ENCODE data around the gene MBD6.
A peak's percentile ranks its signal among the peaks of the same experiment; 100 is the strongest.
"Not testable (repeated sequence)": the region's sequence is repeated elsewhere in the genome, so short reads cannot be mapped to it uniquely, and the experiment has no call there.

Gene MBD6

DNA sequence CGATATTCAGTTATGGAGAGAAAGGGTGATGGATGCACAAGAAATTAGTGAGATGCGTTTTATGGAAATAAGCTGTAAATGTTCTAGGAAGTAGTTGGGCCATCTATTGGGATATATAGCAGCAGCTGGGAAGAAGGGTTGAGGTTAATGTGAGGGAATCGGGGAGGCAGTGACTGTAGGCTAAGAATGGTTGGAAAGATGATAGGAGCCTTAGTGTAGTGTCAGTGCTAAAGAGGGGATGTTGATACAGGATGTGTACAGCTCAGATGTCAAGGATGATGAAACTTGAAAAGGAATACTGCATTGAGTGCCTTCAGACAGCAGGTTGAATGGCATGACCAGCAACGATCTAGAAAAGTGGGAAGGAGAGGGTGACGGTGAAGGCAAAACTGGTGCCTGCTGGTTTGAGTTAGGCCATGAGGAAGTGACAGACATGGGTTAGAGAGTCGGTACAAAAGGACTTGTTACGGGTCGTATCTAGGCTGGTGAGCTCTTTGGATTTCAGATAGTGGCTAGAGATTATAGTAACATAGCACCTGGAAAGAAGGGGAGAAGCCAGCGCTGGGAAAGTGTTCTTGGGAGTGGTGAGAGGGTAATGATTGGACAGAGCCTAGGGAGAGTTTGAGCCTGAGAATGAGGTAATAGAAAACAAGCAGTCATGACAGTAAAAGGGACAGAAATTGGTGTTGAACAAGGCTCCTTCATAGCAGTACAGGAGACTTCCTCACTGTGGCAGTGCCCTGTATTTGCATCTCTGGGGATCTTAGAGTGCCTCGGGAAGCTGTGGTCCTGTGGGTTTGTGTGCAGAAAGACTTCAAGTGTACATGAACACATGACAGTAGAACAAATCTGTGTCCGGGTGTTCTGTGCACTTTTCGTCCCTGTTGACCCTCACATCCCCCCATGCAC, 25.1 kb upstream of the MBD6 start:
- peaks cover 0 to 2% of the 10 kb centered on the region in 2 donors for H3K9me3 Mint-ChIP-seq
- peaks cover 56 to 57% of the 10 kb centered on the region in 2 donors for H3K36me3 Mint-ChIP-seq
- H3K27me3 Mint-ChIP-seq, result no peaks in the 10 kb centered on the region
- ATAC-seq (replicated peaks) (no peak), DNase-seq (no peak)
- H3K27ac Mint-ChIP-seq, result no peak overlapping the region
- H3K4me3 Mint-ChIP-seq, result no peak overlapping the region
- peaks cover 9 to 10% of the 10 kb centered on the region in 2 donors for H3K4me1 Mint-ChIP-seq

DNA sequence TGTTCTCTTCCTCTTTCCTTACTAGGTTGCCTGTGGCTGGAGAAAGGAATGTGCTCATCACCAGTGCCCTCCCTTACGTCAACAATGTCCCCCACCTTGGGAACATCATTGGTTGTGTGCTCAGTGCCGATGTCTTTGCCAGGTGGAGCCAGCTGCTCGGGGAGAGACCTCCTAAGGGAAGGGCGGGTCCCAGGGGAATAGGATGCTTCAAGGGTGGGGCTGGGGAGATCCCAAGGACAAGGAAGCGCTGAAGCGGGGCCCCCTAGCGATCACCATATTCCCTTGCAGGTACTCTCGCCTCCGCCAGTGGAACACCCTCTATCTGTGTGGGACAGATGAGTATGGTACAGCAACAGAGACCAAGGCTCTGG, 24.5 kb upstream of the MBD6 start:
- Mint-ChIP-seq H3K4me3 (no peak overlapping the region), H3K4me1 (peaks cover 7 to 9% of the 10 kb centered on the region in 2 donors), H3K9me3 (peaks cover 0 to 2% of the 10 kb centered on the region in 2 donors), H3K36me3 (peaks cover 54 to 55% of the 10 kb centered on the region in 2 donors), H3K27ac (no peak overlapping the region), H3K27me3 (no peaks in the 10 kb centered on the region)
- ATAC-seq (replicated peaks) (no peak), DNase-seq (no peak)

DNA sequence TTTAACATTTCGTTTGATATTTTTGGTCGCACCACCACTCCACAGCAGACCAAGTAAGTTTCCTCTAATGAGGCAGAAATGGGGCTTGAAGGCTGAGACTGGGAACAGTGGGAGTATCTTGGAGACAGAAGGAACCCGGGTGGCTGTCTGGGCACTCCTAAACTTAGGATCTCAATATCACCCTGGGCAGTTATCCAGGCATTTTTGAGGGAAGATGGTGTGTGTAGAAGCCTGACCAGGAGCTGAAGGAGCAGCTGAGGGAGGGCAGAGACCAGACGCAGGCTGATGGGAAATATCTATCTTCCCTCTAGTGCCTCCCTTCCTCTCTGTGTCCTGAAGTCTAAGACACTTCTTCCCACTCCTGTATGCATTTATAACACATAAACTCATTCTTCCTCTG, 24.1 kb upstream of the MBD6 start:
- ATAC-seq (replicated peaks), result no peak
- DNase-seq, result no peak
- Mint-ChIP-seq H3K4me1 (peaks cover 7 to 9% of the 10 kb centered on the region in 2 donors), H3K27ac (no peak overlapping the region), H3K36me3 (peaks cover 57 to 59% of the 10 kb centered on the region in 2 donors), H3K27me3 (no peaks in the 10 kb centered on the region), H3K4me3 (no peak overlapping the region), H3K9me3 (peaks cover 0 to 2% of the 10 kb centered on the region in 2 donors)

DNA sequence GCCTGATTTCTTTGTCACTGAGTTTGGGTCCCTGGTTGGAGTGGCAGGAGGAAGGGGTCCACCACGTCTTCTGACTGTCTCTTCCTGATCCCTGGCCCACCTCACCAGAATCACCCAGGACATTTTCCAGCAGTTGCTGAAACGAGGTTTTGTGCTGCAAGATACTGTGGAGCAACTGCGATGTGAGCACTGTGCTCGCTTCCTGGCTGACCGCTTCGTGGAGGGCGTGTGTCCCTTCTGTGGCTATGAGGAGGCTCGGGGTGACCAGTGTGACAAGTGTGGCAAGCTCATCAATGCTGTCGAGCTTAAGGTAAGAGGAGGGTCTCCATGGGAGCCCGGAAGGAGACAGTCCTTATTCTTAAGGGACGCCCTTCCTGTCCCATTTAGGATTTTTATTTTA, 22.4 kb upstream of the MBD6 start:
- no peak overlapping the region for H3K27ac Mint-ChIP-seq
- peaks cover 7 to 9% of the 10 kb centered on the region in 2 donors for H3K4me1 Mint-ChIP-seq
- H3K9me3 Mint-ChIP-seq, result peaks cover 0 to 2% of the 10 kb centered on the region in 2 donors
- ATAC-seq (replicated peaks) (no peak), DNase-seq (no peak)
- no peaks in the 10 kb centered on the region for H3K27me3 Mint-ChIP-seq
- H3K4me3 Mint-ChIP-seq, result no peak overlapping the region
- H3K36me3 Mint-ChIP-seq, result peaks cover 59 to 63% of the 10 kb centered on the region in 2 donors

DNA sequence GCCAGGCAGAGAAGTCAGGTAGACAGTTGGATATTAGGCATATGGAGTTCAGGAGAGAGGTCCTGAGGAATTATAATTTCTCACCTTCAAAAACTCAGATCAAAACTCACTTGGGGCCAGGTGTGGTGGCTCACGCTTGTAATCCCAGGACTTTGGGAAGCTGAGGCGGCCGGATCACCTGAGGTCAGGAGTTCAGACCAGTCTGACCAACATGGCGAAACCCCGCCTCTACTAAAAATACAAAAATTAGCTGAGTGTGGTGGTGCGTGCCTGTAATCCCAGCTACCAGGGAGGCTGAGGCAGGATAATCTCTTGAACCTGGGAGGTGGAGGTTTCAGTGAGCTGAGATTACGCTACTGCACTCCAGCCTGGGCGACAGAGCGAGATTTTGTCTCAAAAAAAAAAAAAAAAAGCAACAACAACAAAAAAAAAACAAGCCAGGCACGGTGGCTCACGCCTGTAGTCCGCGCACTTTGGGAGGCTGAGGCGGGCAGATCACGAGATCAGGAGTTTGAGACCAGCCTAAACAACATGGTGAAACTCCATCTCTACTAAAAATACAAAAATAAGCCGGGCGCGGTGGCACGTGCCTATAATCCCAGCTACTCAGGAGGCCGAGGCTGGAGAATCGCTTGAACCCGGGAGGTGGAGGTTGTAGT, 20.2 kb upstream of the MBD6 start:
- not testable (repeated sequence) for H3K27ac Mint-ChIP-seq; DNase-seq; ATAC-seq (replicated peaks); H3K27me3 Mint-ChIP-seq; H3K4me1 Mint-ChIP-seq; H3K4me3 Mint-ChIP-seq; H3K9me3 Mint-ChIP-seq
- peaks cover 51 to 59% of the 10 kb centered on the region in 2 donors for H3K36me3 Mint-ChIP-seq

DNA sequence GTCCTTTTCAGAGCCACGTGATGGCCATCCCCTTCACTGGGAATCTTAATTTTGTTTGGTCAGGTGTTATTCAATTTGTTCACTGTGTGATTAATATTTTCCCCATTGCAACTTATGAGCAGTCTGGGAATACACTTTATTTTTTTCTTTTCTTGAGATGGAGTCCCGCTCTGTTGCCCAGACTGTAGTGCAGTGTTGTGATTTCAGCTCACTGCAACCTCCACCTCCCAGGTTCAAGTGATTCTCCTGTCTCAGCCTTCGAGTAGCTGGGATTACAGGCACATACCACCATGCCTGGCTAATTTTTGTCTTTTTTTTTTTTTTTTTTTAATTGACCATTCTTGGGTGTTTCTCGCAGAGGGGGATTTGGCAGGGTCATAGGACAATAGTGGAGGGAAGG, 16.1 kb upstream of the MBD6 start:
- H3K4me3 Mint-ChIP-seq; H3K27ac Mint-ChIP-seq; DNase-seq; ATAC-seq (replicated peaks); H3K27me3 Mint-ChIP-seq; H3K4me1 Mint-ChIP-seq; H3K9me3 Mint-ChIP-seq: not testable (repeated sequence)
- peaks cover 34 to 46% of the 10 kb centered on the region in 2 donors for H3K36me3 Mint-ChIP-seq

DNA sequence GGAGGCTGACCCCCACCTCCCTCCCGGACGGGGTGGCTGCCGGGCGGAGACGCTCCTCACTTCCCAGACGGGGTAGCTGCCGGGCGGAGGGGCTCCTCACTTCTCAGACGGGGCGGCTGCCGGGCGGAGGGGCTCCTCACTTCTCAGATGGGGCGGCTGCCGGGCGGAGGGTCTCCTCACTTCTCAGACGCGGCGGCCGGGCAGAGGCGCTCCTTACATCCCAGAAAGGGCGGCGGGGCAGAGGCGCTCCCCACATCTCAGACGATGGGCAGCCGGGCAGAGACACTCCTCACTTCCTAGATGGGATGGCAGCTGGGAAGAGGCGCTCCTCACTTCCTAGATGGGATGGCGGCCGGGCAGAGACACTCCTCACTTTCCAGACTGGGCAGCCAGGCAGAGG, 14.8 kb upstream of the MBD6 start:
- not testable (repeated sequence) for H3K27ac Mint-ChIP-seq; H3K4me3 Mint-ChIP-seq; ATAC-seq (replicated peaks); H3K9me3 Mint-ChIP-seq; H3K4me1 Mint-ChIP-seq; DNase-seq; H3K27me3 Mint-ChIP-seq
- peaks cover 37 to 49% of the 10 kb centered on the region in 2 donors for H3K36me3 Mint-ChIP-seq

DNA sequence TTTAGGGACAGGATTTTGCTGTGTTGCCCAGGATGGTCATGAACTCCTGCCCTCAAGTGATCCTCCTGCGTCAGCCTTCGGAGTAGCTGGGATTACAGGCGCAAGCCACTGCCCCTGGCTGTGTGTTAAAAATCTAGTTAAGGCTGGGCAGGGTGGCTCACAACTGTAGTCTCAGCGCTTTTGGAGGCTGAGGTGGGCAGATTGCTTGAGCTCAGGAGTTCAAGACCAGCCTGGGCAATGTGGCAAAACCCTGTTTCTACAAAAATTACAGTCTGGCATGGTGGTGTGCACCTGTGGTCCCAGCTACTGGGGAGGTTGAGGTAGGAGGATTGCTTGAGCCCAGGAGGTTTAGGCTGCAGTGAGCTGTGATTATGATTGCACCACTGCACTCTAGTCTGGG, 11.5 kb upstream of the MBD6 start:
- no peak for DNase-seq
- no peak for ATAC-seq (replicated peaks)
- Mint-ChIP-seq H3K4me3 (no peak overlapping the region), H3K9me3 (no peaks in the 10 kb centered on the region), H3K36me3 (peaks cover 45 to 57% of the 10 kb centered on the region in 2 donors), H3K27ac (no peak overlapping the region), H3K27me3 (no peaks in the 10 kb centered on the region), H3K4me1 (peaks cover 4 to 8% of the 10 kb centered on the region in 2 donors)

DNA sequence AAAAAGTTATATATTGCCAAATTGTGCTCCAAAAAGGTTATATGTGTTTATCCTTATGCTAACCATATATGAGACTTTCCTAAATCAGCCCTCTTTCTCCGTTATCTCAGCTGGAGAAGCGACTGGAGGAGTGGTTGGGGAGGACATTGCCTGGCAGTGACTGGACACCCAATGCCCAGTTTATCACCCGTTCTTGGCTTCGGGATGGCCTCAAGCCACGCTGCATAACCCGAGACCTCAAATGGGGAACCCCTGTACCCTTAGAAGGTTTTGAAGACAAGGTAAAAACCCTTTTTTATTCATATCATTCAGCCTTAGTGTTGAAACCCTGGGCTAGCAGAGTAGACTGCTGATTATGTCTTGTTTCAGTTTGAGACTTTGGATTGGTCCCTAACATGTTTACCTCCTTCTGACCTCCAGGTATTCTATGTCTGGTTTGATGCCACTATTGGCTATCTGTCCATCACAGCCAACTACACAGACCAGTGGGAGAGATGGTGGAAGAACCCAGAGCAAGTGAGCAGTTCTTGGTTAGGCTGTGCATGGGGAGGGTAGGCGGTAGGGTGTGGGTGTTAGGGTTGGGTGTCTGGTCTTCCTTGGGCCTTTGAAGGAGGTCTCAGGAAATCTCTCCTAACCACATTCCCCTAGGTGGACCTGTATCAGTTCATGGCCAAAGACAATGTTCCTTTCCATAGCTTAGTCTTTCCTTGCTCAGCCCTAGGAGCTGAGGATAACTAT, 10.9 kb upstream of the MBD6 start:
- no peaks in the 10 kb centered on the region for H3K9me3 Mint-ChIP-seq
- DNase-seq, result no peak
- peaks cover 46 to 61% of the 10 kb centered on the region in 2 donors for H3K36me3 Mint-ChIP-seq
- no peak for ATAC-seq (replicated peaks)
- peak overlapping the region; percentile 74 for H3K27ac Mint-ChIP-seq
- H3K4me1 Mint-ChIP-seq, result peaks cover 5 to 12% of the 10 kb centered on the region in 2 donors
- H3K4me3 Mint-ChIP-seq, result no peak overlapping the region
- H3K27me3 Mint-ChIP-seq, result no peaks in the 10 kb centered on the region

DNA sequence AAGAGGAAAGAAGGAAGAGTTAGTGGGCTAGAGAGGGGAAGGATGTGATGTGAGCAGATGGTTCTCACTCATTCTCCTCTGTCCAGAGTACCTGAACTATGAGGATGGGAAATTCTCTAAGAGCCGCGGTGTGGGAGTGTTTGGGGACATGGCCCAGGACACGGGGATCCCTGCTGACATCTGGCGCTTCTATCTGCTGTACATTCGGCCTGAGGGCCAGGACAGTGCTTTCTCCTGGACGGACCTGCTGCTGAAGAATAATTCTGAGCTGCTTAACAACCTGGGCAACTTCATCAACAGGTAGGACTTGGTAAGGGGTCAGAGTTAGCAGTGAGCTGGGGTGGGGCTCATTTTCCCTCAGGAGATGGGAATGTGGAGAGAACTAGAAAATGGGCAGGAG, 10.0 kb upstream of the MBD6 start:
- H3K4me1 Mint-ChIP-seq, result peaks cover 8 to 21% of the 10 kb centered on the region in 2 donors
- no peak overlapping the region for H3K27ac Mint-ChIP-seq
- DNase-seq, result no peak
- ATAC-seq (replicated peaks), result no peak
- no peak overlapping the region for H3K4me3 Mint-ChIP-seq
- H3K27me3 Mint-ChIP-seq, result no peaks in the 10 kb centered on the region
- H3K36me3 Mint-ChIP-seq, result peaks cover 54 to 70% of the 10 kb centered on the region in 2 donors
- H3K9me3 Mint-ChIP-seq, result no peaks in the 10 kb centered on the region

DNA sequence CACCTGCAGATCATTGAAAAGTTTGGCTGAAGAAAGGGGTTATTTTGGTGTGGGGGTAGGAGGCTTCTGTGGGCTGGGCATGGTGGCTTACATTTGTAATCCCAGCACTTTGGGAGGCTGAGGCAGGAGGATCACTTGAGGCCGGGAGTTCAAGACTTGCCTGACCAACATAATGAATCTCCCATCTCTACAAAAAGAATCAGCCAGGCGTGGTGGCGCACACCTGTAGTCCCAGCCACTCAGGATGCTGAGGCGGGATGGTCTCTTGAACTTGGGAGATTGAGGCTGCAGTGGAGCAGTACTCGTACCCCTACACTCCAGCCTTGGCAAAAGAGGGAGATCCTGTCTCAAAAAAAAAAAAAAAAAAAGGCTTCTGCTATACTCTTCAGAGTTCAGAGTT, 9.4 kb upstream of the MBD6 start:
- no peaks in the 10 kb centered on the region for H3K9me3 Mint-ChIP-seq
- H3K27ac Mint-ChIP-seq, result peak overlapping the region; percentile 33
- no peak overlapping the region for H3K4me3 Mint-ChIP-seq
- peaks cover 58 to 71% of the 10 kb centered on the region in 2 donors for H3K36me3 Mint-ChIP-seq
- peaks cover 9 to 27% of the 10 kb centered on the region in 2 donors for H3K4me1 Mint-ChIP-seq
- ATAC-seq (replicated peaks) (no peak), DNase-seq (no peak)
- H3K27me3 Mint-ChIP-seq, result no peaks in the 10 kb centered on the region

DNA sequence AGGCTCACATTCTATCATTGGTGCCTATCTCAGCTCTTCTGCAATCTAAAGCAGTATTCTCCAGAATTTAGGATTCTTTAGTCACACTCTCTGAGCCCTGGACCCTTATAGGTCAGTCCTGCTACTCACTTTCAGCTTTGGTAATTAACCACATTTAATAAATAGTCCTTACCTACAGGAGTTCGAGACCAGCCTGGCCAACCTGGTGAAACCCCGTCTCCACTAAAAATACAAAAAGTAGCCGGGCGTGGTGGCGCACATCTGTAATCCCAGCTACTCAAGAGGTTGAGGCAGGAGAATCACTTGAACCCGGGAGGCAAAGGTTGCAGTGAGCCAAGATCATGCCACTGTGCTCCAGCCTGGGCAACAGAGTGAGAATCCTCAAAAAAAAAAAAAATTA, 8.9 kb upstream of the MBD6 start:
- H3K27me3 Mint-ChIP-seq; ATAC-seq (replicated peaks); H3K4me3 Mint-ChIP-seq; H3K9me3 Mint-ChIP-seq; H3K27ac Mint-ChIP-seq; DNase-seq: not testable (repeated sequence)
- peaks cover 12 to 31% of the 10 kb centered on the region in 2 donors for H3K4me1 Mint-ChIP-seq
- peaks cover 58 to 75% of the 10 kb centered on the region in 2 donors for H3K36me3 Mint-ChIP-seq

DNA sequence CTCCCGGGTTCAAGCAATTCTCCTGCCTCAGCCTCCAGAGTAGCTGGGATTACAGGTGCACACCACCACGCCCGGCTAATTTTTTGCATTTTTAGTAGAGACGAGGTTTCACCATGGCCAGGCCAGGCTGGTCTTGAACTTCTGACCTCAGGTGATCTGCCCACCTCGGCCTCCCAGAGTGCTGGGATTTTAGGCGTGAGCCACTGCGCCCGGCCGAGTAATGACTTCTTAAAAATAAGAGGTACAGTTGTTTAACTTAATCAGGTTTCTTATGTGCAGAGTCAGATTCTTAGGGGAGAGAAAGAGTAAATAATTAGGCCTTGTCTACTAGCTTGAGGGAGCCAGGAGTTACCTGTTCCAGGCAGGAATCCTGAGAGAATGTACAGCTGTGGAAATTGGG, 8.4 kb upstream of the MBD6 start:
- H3K9me3 Mint-ChIP-seq; ATAC-seq (replicated peaks); H3K4me3 Mint-ChIP-seq; H3K27me3 Mint-ChIP-seq; DNase-seq: not testable (repeated sequence)
- H3K27ac Mint-ChIP-seq, result peak overlapping the region; percentile 65
- peaks cover 17 to 37% of the 10 kb centered on the region in 2 donors for H3K4me1 Mint-ChIP-seq
- peaks cover 62 to 78% of the 10 kb centered on the region in 2 donors for H3K36me3 Mint-ChIP-seq

DNA sequence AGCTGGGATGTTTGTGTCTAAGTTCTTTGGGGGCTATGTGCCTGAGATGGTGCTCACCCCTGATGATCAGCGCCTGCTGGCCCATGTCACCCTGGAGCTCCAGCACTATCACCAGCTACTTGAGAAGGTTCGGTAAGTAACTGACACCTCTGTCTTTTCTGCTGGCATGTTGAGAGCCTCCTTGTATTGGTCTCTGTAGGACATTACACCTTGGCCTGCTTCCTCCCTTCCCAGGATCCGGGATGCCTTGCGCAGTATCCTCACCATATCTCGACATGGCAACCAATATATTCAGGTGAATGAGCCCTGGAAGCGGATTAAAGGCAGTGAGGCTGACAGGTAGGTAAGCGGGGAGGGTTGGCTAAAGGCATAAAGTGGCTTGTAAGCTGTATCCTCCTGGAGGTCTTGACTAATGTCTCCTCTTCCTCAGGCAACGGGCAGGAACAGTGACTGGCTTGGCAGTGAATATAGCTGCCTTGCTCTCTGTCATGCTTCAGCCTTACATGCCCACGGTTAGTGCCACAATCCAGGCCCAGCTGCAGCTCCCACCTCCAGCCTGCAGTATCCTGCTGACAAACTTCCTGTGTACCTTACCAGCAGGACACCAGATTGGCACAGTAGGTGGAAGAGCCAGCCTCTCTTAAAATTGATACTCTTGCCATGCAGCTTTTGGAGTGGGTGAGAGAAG, 7.8 kb upstream of the MBD6 start:
- Mint-ChIP-seq H3K27ac (peak overlapping the region; percentile 65), H3K36me3 (peaks cover 61 to 79% of the 10 kb centered on the region in 2 donors), H3K4me3 (no peak overlapping the region), H3K27me3 (no peaks in the 10 kb centered on the region), H3K4me1 (peaks cover 18 to 40% of the 10 kb centered on the region in 2 donors), H3K9me3 (no peaks in the 10 kb centered on the region)
- ATAC-seq (replicated peaks) (no peak), DNase-seq (no peak)

All from stimulated activated naive B cell treated with anti-CD40 and anti-IgM and Interleukin-4, amounts not matched to agents 10 μg/mL and 1 μg/mL and 100 μg/mL, for 72 hours (primary cell).